Activated naive CD4-positive, alpha-beta T cell treated with anti-CD3 and anti-CD28 coated beads for 36 hours (primary cell): ENCODE measurements around the gene ARNT2. TPM values are rescaled to one million over a fixed set of nuclear protein-coding genes. Genes with fewer than 3 reads are reported as not detected.

Experiments used
- CTCF ChIA-PET: fragments of 350-600 bp; sonication (Branson Sonifier 250); formaldehyde crosslinking; loops from one replicate; lab custom pipeline; 2021; ENCODE audit warnings: antibody characterized with exemption; lab: Charles Lee
- DNase-seq: peaks from one replicate; pipeline ENCODE4 v3.0.0-alpha.2; 2020
- H3K27ac Mint-ChIP-seq: one replicate; pipeline ENCODE4 v1.8.0; 2021; ENCODE audit warnings: mild to moderate bottlenecking, mixed read lengths
- H3K27me3 Mint-ChIP-seq: one replicate; pipeline ENCODE4 v1.8.0; 2021; ENCODE audit warnings: low read depth, mixed read lengths
- H3K36me3 Mint-ChIP-seq: one replicate; pipeline ENCODE4 v1.8.0; 2021; ENCODE audit warnings: low read depth, mixed read lengths
- H3K4me1 Mint-ChIP-seq: one replicate; pipeline ENCODE4 v1.8.0; 2021; ENCODE audit warnings: low read depth, mixed read lengths
- H3K4me3 Mint-ChIP-seq: one replicate; pipeline ENCODE4 v1.8.0; 2021; ENCODE audit warnings: mild to moderate bottlenecking, moderate library complexity, mixed read lengths
- H3K9me3 Mint-ChIP-seq: one replicate; pipeline ENCODE4 v1.8.0; 2021; ENCODE audit warnings: mixed read lengths
- intact Hi-C: fragments of 100-400 bp; cut with micrococcal nuclease; formaldehyde crosslinking; loops from one replicate; pipeline ENCODE4 v1.15.1; 2023
- total RNA-seq, 2 experiments: library from RNA; stranded (reverse); gene quantifications; one replicate each; pipeline ENCODE4 v1.2.3, GENCODE V29; 2021

ARNT2 gene
- total RNA-seq, 2 experiments from 2014 or later = 0.14 TPM; not detected in 1

GRCh38 chr15:80518522-80518921, 114.3 kb downstream of the ARNT2 start:
- CTCF ChIA-PET = interaction anchor here (0.6 kb wide), 1 partner anchor 54 kb away, joined by 4 read pairs; no protein-coding TSS in a partner anchor
- Mint-ChIP-seq H3K36me3 (no peaks in the 10 kb centered on the region), H3K9me3 (peaks cover 4% of the 10 kb centered on the region), H3K4me3 (no peak overlapping the region), H3K27ac (no peak overlapping the region), H3K4me1 (no peaks in the 10 kb centered on the region), H3K27me3 (peaks cover 5% of the 10 kb centered on the region)
- DNase-seq = no peak
- intact Hi-C loops = no loop called here

GRCh38 chr15:80523746-80524145, 119.6 kb downstream of the ARNT2 start:
- no peaks in the 10 kb centered on the region for H3K36me3 Mint-ChIP-seq
- CTCF ChIA-PET = no interaction called here
- H3K27me3 Mint-ChIP-seq = peaks cover 5% of the 10 kb centered on the region
- no peak overlapping the region for H3K4me3 Mint-ChIP-seq
- H3K27ac Mint-ChIP-seq = no peak overlapping the region
- no peaks in the 10 kb centered on the region for H3K9me3 Mint-ChIP-seq
- no peak for DNase-seq
- no peaks in the 10 kb centered on the region for H3K4me1 Mint-ChIP-seq
- intact Hi-C loops = no loop called here

- Mint-ChIP-seq H3K27me3 (peaks cover 5% of the 10 kb centered on the region), H3K4me3 (no peak overlapping the region), H3K36me3 (no peaks in the 10 kb centered on the region), H3K4me1 (no peaks in the 10 kb centered on the region), H3K27ac (no peak overlapping the region), H3K9me3 (no peaks in the 10 kb centered on the region)
- CTCF ChIA-PET = no interaction called here
- intact Hi-C loops = no loop called here
- no peak for DNase-seq
Observed at GRCh38 chr15:80525853-80526252, 121.7 kb downstream of the ARNT2 start.

GRCh38 chr15:80526556-80527340, 122.6 kb downstream of the ARNT2 start:
- CTCF ChIA-PET = no interaction called here
- intact Hi-C loops = no loop called here

GRCh38 chr15:80527406-80527805, 123.2 kb downstream of the ARNT2 start:
- Mint-ChIP-seq H3K4me1 (no peaks in the 10 kb centered on the region), H3K4me3 (no peak overlapping the region), H3K36me3 (no peaks in the 10 kb centered on the region), H3K27ac (no peak overlapping the region), H3K27me3 (peaks cover 10% of the 10 kb centered on the region), H3K9me3 (no peaks in the 10 kb centered on the region)
- DNase-seq = no peak
- CTCF ChIA-PET = no interaction called here
- intact Hi-C loops = no loop called here

More at GRCh38 chr15:80526556-80527340, 122.6 kb downstream of the ARNT2 start:
- Mint-ChIP-seq H3K36me3 (no peaks in the 10 kb centered on the region), H3K4me1 (no peaks in the 10 kb centered on the region), H3K27ac (no peak overlapping the region), H3K9me3 (no peaks in the 10 kb centered on the region), H3K27me3 (peaks cover 8% of the 10 kb centered on the region), H3K4me3 (no peak overlapping the region)
- DNase-seq = no peak

GRCh38 chr15:80527961-80528360, 123.8 kb downstream of the ARNT2 start:
- H3K9me3 Mint-ChIP-seq = no peaks in the 10 kb centered on the region
- no peaks in the 10 kb centered on the region for H3K4me1 Mint-ChIP-seq
- no peak for DNase-seq
- intact Hi-C loops = no loop called here
- H3K4me3 Mint-ChIP-seq = no peak overlapping the region
- peaks cover 10% of the 10 kb centered on the region for H3K27me3 Mint-ChIP-seq
- no peak overlapping the region for H3K27ac Mint-ChIP-seq
- no peaks in the 10 kb centered on the region for H3K36me3 Mint-ChIP-seq
- CTCF ChIA-PET = no interaction called here

GRCh38 chr15:80530737-80531365, 126.7 kb downstream of the ARNT2 start:
- Mint-ChIP-seq H3K9me3 (peaks cover 4% of the 10 kb centered on the region), H3K27ac (no peak overlapping the region), H3K4me3 (no peak overlapping the region), H3K27me3 (peaks cover 14% of the 10 kb centered on the region), H3K4me1 (no peaks in the 10 kb centered on the region), H3K36me3 (no peaks in the 10 kb centered on the region)
- no peak for DNase-seq
- CTCF ChIA-PET = no interaction called here
- intact Hi-C loops = no loop called here

- Mint-ChIP-seq H3K4me3 (no peak overlapping the region), H3K27ac (no peak overlapping the region), H3K9me3 (peaks cover 4% of the 10 kb centered on the region), H3K36me3 (no peaks in the 10 kb centered on the region), H3K27me3 (peaks cover 14% of the 10 kb centered on the region), H3K4me1 (no peaks in the 10 kb centered on the region)
- intact Hi-C loops = no loop called here
- no peak for DNase-seq
- CTCF ChIA-PET = no interaction called here
Observed at GRCh38 chr15:80531388-80531787, 127.2 kb downstream of the ARNT2 start.

- intact Hi-C loops = no loop called here
- no peaks in the 10 kb centered on the region for H3K36me3 Mint-ChIP-seq
- H3K4me1 Mint-ChIP-seq = no peaks in the 10 kb centered on the region
- peaks cover 15% of the 10 kb centered on the region for H3K27me3 Mint-ChIP-seq
- CTCF ChIA-PET = no interaction called here
- no peak overlapping the region for H3K27ac Mint-ChIP-seq
- DNase-seq = no peak
- no peak overlapping the region for H3K4me3 Mint-ChIP-seq
- peaks cover 4% of the 10 kb centered on the region for H3K9me3 Mint-ChIP-seq
Observed at GRCh38 chr15:80531796-80532195, 127.6 kb downstream of the ARNT2 start.

GRCh38 chr15:80533790-80534333, 129.7 kb downstream of the ARNT2 start:
- no peaks in the 10 kb centered on the region for H3K36me3 Mint-ChIP-seq
- H3K4me3 Mint-ChIP-seq = no peak overlapping the region
- H3K9me3 Mint-ChIP-seq = peaks cover 4% of the 10 kb centered on the region
- CTCF ChIA-PET = no interaction called here
- peaks cover 22% of the 10 kb centered on the region for H3K27me3 Mint-ChIP-seq
- H3K4me1 Mint-ChIP-seq = no peaks in the 10 kb centered on the region
- H3K27ac Mint-ChIP-seq = no peak overlapping the region
- no peak for DNase-seq
- intact Hi-C loops = no loop called here

GRCh38 chr15:80536231-80536630, 132.0 kb downstream of the ARNT2 start:
- Mint-ChIP-seq H3K4me3 (no peak overlapping the region), H3K27ac (no peak overlapping the region), H3K9me3 (peaks cover 4% of the 10 kb centered on the region), H3K27me3 (peaks cover 22% of the 10 kb centered on the region), H3K36me3 (no peaks in the 10 kb centered on the region), H3K4me1 (no peaks in the 10 kb centered on the region)
- no peak for DNase-seq
- CTCF ChIA-PET = interaction anchor here (0.6 kb wide), 1 partner anchor 1086 kb away, joined by 7 read pairs; no protein-coding TSS in a partner anchor
- intact Hi-C loops = no loop called here

GRCh38 chr15:80536716-80537115, 132.5 kb downstream of the ARNT2 start:
- Mint-ChIP-seq H3K4me3 (no peak overlapping the region), H3K9me3 (peaks cover 4% of the 10 kb centered on the region), H3K4me1 (no peaks in the 10 kb centered on the region), H3K27ac (no peak overlapping the region), H3K36me3 (no peaks in the 10 kb centered on the region), H3K27me3 (peaks cover 19% of the 10 kb centered on the region)
- no peak for DNase-seq
- CTCF ChIA-PET = no interaction called here
- intact Hi-C loops = no loop called here
